K562 (cell line): ENCODE data around the gene WDR93. TPM values are rescaled to one million over a fixed set of nuclear protein-coding genes. Genes with fewer than 3 reads are reported as not detected.
A peak's percentile ranks its signal among the peaks of the same experiment; 100 is the strongest.

ENCODE experiments used
- ARID2 ChIP-seq: fragments of 450-650 bp; IDR thresholded peaks from 2 replicates; pipeline ENCODE4 v1.6.1; 2017; ENCODE audit warnings: antibody characterized with exemption, mild to moderate bottlenecking
- BCOR ChIP-seq: fragments of 450-650 bp; IDR thresholded peaks from 2 replicates; pipeline ENCODE4 v1.6.1; 2016
- BRF2 ChIP-seq: IDR thresholded peaks from 3 replicates; pipeline ENCODE4 v1.6.1; 2011; ENCODE audit warnings: borderline replicate concordance, mild to moderate bottlenecking; ENCODE audit not compliant: insufficient read length, insufficient read depth
- C11orf30 ChIP-seq: fragments of 450-650 bp; IDR thresholded peaks from 2 replicates; pipeline ENCODE4 v1.6.1; 2016; ENCODE audit warnings: low read depth, mild to moderate bottlenecking
- CHCHD3 ChIP-seq: fragments of 250-450 bp; sonication (Bioruptor Pico); IDR thresholded peaks from 2 replicates; pipeline ENCODE4 v2.1.2; 2022; ENCODE audit warnings: mild to moderate bottlenecking
- CTBP1 ChIP-seq: fragments of 450-650 bp; IDR thresholded peaks from 2 replicates; pipeline ENCODE4 v1.6.1; 2016; ENCODE audit warnings: borderline replicate concordance
- ELK3 ChIP-seq: fragments of 450-650 bp; formaldehyde crosslinking; IDR thresholded peaks from 2 replicates; pipeline ENCODE4 v1.4.0; 2020; ENCODE audit warnings: mild to moderate bottlenecking
- GATA2 ChIP-seq: sonication (generic); formaldehyde crosslinking; IDR thresholded peaks from 2 replicates; pipeline ENCODE4 v1.4.0; 2020; ENCODE audit warnings: mild to moderate bottlenecking, missing genetic modification reagents
- LARP7 ChIP-seq: fragments of 450-650 bp; IDR thresholded peaks from 2 replicates; pipeline ENCODE4 v1.6.1; 2016
- LEF1 ChIP-seq: fragments of 450-650 bp; IDR thresholded peaks from 2 replicates; pipeline ENCODE4 v1.6.1; 2016; ENCODE audit warnings: mild to moderate bottlenecking
- MTA3 ChIP-seq: fragments of 450-650 bp; formaldehyde crosslinking; IDR thresholded peaks from 2 replicates; pipeline ENCODE4 v1.6.1; 2017; ENCODE audit warnings: mild to moderate bottlenecking, borderline replicate concordance
- NCOA2 ChIP-seq, 2 experiments: fragments of 450-650 bp; IDR thresholded peaks; 2 replicates each; pipeline ENCODE4 v1.6.1; 2018; ENCODE audit warnings: mild to moderate bottlenecking in 2 of 2, moderate library complexity in 1 of 2; ENCODE audit not compliant: partially characterized antibody in 2 of 2
- OTX1 ChIP-seq: fragments of 450-650 bp; formaldehyde crosslinking; IDR thresholded peaks from 2 replicates; pipeline ENCODE4 v1.4.0; 2022; ENCODE audit warnings: mild to moderate bottlenecking
- PHB2 ChIP-seq: fragments of 450-650 bp; IDR thresholded peaks from 2 replicates; pipeline ENCODE4 v1.6.1; 2017; ENCODE audit warnings: low read depth
- PKNOX1 ChIP-seq: fragments of 450-650 bp; IDR thresholded peaks from 2 replicates; pipeline ENCODE4 v1.6.1; 2016
- TAF9B ChIP-seq: fragments of 450-650 bp; IDR thresholded peaks from 2 replicates; pipeline ENCODE4 v1.6.1; 2018; ENCODE audit warnings: mild to moderate bottlenecking; ENCODE audit not compliant: partially characterized antibody
- TARDBP ChIP-seq: fragments of 450-650 bp; IDR thresholded peaks from 2 replicates; pipeline ENCODE4 v1.6.1; 2016
- TEAD2 ChIP-seq: fragments of 450-650 bp; IDR thresholded peaks from 2 replicates; pipeline ENCODE4 v1.6.1; 2016; ENCODE audit warnings: missing genetic modification characterization, control low read depth, missing compliant biosample characterization
- ZBTB7A ChIP-seq: IDR thresholded peaks from 2 replicates; pipeline ENCODE4 v1.6.1; 2011; ENCODE audit warnings: low read depth, mild to moderate bottlenecking, low read length, moderate library complexity, borderline replicate concordance; ENCODE audit not compliant: control insufficient read depth
- ZBTB8A ChIP-seq: fragments of 450-650 bp; IDR thresholded peaks from 2 replicates; pipeline ENCODE4 v1.6.1; 2018; ENCODE audit warnings: mild to moderate bottlenecking, moderate library complexity; ENCODE audit not compliant: partially characterized antibody
- ZNF121 ChIP-seq: sonication (generic); formaldehyde crosslinking; conservative IDR thresholded peaks from 2 replicates; pipeline ENCODE4 v1.8.0; 2022; ENCODE audit warnings: missing genetic modification reagents
- ZNF140 ChIP-seq: fragments of 250-450 bp; sonication (Bioruptor Pico); IDR thresholded peaks from 2 replicates; pipeline ENCODE4 v1.8.0; 2021; ENCODE audit warnings: moderate library complexity, mild to moderate bottlenecking, inconsistent platforms
- ZNF780A ChIP-seq: fragments of 250-450 bp; sonication (Bioruptor Pico); IDR thresholded peaks from 2 replicates; pipeline ENCODE4 v1.5.0; 2021; ENCODE audit warnings: mild to moderate bottlenecking
- ZSCAN32 ChIP-seq: fragments of 450-650 bp; formaldehyde crosslinking; IDR thresholded peaks from 2 replicates; pipeline ENCODE4 v1.4.0; 2020; ENCODE audit warnings: mild to moderate bottlenecking, moderate library complexity
- polyA plus RNA-seq, 8 experiments: library from polyadenylated mRNA; depleted of rRNA in 4 of 8; stranded (reverse) in 5 of 8; unstranded in 3 of 8; fragments of >200 nt; fragmentation: Nextera tagmentation in 2 of 8; fragmentation: Illumina TruSeq in 1 of 8; extraction: Ambion mirVana in 2 of 8; extraction: Trizol in 1 of 8; gene quantifications; 2 replicates each; pipeline versions ENCODE4 v1.2.1 to v1.2.3, GENCODE V29; 2011 to 2014; ENCODE audit warnings: inconsistent platforms in 1 of 8, missing spikeins in 1 of 8
- total RNA-seq, 7 experiments: library from RNA; depleted of rRNA in 6 of 7; stranded (reverse); fragments of >200 nt in 6 of 7; fragmentation: Illumina TruSeq in 2 of 7; extraction: Trizol in 2 of 7; gene quantifications; 2 replicates each; pipeline versions ENCODE4 v1.2.1 to v1.2.3, GENCODE V29; 2011 to 2021; ENCODE audit warnings: low replicate concordance in 1 of 7
- TF ChIP-seq, protein P1 (sequence below): fragments of 450-650 bp; IDR thresholded peaks from 2 replicates; pipeline ENCODE4 v1.6.1; 2017; ENCODE audit warnings: mild to moderate bottlenecking, moderate library complexity

Gene WDR93
- total and polyA plus RNA-seq, 9 of the 15 experiments (the other 6 are each of a cell fraction or from before 2014, with no cell fraction given) = not detected

GRCh38 chr15:89776274-89777072 lies 85.9 kb downstream of the WDR93 start, which contains the start of gene MESP2 (continued):
- TF ChIP-seq ZBTB7A (peak; percentile 7; the same call in 1 of the 2 replicates), PKNOX1 (no peak), ZNF780A (no peak), ZSCAN32 (CRISPR knock-in tag) (no peak), CHCHD3 (CRISPR knock-in tag) (no peak), C11orf30 (no peak), GATA2 (CRISPR knock-in tag) (no peak), ELK3 (no peak), CTBP1 (peak; percentile 99), ZNF140 (CRISPR knock-in tag) (no peak), LARP7 (no peak), ZNF121 (no peak), LEF1 (no peak), PHB2 (no peak), MTA3 (peak; percentile 52; the same call in 1 of the 2 replicates), TAF9B (no peak), ZBTB8A (no peak), OTX1 (no peak), ARID2 (no peak), NCOA2 (IDR thresholded peaks at IDR 0.05; ENCODE audit: partially characterized antibody in 2 of 2) (no peak), BCOR (no peak), TARDBP (no peak), BRF2 (no peak), TEAD2 (tag) (no peak)
- TF ChIP-seq, protein P1, sequence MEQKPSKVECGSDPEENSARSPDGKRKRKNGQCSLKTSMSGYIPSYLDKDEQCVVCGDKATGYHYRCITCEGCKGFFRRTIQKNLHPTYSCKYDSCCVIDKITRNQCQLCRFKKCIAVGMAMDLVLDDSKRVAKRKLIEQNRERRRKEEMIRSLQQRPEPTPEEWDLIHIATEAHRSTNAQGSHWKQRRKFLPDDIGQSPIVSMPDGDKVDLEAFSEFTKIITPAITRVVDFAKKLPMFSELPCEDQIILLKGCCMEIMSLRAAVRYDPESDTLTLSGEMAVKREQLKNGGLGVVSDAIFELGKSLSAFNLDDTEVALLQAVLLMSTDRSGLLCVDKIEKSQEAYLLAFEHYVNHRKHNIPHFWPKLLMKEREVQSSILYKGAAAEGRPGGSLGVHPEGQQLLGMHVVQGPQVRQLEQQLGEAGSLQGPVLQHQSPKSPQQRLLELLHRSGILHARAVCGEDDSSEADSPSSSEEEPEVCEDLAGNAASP = no peak
